ENCODE results near the gene ZRANB3. TPM values are rescaled to one million over a fixed set of nuclear protein-coding genes. Genes with fewer than 3 reads are reported as not detected.

The ZRANB3 gene
- total RNA-seq, 1 donor from 2014 or later: 8.5 TPM

DNA sequence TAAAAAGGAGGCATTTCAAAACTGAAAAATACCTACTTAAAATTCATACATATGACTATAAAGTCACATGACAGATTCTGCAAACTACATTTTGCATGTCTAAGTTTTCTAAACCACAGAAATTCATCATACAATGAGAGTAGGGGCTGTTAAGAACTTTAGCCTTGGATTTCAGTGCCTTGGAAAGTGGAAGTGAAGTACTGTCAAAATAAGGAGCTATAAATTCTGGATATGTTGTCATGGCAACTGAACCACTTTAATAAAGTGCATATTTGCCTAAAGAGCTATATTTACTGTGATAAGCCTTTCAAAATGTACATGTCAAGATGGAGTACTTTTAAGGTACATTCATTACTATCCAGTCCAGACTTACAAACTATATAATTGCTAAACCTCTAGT, 251.8 kb downstream of the ZRANB3 start:
- no peak overlapping the region for H3K4me3 ChIP-seq (ENCODE audit: low read depth, low read length)
- TF ChIP-seq, protein P1, sequence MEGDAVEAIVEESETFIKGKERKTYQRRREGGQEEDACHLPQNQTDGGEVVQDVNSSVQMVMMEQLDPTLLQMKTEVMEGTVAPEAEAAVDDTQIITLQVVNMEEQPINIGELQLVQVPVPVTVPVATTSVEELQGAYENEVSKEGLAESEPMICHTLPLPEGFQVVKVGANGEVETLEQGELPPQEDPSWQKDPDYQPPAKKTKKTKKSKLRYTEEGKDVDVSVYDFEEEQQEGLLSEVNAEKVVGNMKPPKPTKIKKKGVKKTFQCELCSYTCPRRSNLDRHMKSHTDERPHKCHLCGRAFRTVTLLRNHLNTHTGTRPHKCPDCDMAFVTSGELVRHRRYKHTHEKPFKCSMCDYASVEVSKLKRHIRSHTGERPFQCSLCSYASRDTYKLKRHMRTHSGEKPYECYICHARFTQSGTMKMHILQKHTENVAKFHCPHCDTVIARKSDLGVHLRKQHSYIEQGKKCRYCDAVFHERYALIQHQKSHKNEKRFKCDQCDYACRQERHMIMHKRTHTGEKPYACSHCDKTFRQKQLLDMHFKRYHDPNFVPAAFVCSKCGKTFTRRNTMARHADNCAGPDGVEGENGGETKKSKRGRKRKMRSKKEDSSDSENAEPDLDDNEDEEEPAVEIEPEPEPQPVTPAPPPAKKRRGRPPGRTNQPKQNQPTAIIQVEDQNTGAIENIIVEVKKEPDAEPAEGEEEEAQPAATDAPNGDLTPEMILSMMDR (IDR thresholded peaks at IDR 0.05; ENCODE audit: insufficient read depth, low read length, poor library complexity, severe bottlenecking): no peak
- H3K27me3 ChIP-seq (ENCODE audit: control insufficient read depth, insufficient read depth, low read length): no peaks in the 10 kb centered on the region

DNA sequence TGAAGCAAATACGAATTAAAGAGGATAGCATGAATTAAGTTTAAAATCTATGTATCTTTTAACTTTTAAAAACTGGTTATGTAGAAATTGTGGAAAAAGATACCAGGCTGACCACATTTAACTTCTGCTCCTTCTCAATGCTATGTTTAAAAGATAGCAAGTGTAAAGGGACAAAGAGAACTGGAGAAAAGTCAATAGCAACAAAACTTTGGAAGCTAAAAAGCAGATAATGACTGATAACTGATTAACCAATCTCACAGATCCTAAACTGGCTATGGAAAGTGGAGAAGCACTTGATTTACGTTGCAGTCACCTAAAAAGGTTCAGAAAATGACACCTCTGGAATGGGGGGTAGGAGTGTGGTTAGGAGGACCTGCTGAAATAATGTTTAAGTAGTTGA, 254.5 kb downstream of the ZRANB3 start:
- H3K36me3 ChIP-seq (ENCODE audit: control insufficient read depth, insufficient read depth, low read length): no peaks in the 10 kb centered on the region
- TF ChIP-seq, protein P1 (IDR thresholded peaks at IDR 0.05; ENCODE audit: insufficient read depth, low read length, poor library complexity, severe bottlenecking): no peak
- H3K4me3 ChIP-seq (ENCODE audit: low read depth, low read length): no peak overlapping the region
- H3K27me3 ChIP-seq (ENCODE audit: control insufficient read depth, insufficient read depth, low read length): no peaks in the 10 kb centered on the region
- no peak for DNase-seq (ENCODE audit: low read depth)

More for the DNA sequence above, 251.8 kb downstream of the ZRANB3 start:
- H3K36me3 ChIP-seq (ENCODE audit: control insufficient read depth, insufficient read depth, low read length): no peaks in the 10 kb centered on the region
- no peak for DNase-seq (ENCODE audit: low read depth)

DNA sequence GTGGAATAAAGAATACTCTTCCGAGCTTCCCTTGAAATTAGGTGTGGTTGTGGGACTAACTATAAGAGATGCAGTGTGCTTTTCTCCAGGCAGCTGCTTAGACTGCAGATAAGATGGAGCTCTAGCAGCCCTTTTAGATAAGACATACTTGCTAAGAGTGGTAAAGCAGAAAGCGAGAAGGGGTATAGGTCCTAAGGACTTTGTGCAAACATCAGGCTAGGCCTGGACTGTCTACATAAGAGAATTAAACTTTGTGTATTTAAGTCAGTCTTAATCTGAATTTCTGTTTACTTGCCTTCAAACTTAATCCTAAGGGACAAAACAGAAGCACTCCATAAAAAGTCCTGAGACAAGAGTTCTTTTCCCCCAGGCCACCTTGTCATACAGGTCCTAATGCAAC, 260.0 kb downstream of the ZRANB3 start:
- TF ChIP-seq, protein P1 (IDR thresholded peaks at IDR 0.05; ENCODE audit: insufficient read depth, low read length, poor library complexity, severe bottlenecking): no peak
- no peak for DNase-seq (ENCODE audit: low read depth)
- H3K27me3 ChIP-seq (ENCODE audit: control insufficient read depth, insufficient read depth, low read length): no peaks in the 10 kb centered on the region
- no peak overlapping the region for H3K4me3 ChIP-seq (ENCODE audit: low read depth, low read length)
- no peaks in the 10 kb centered on the region for H3K36me3 ChIP-seq (ENCODE audit: control insufficient read depth, insufficient read depth, low read length)

DNA sequence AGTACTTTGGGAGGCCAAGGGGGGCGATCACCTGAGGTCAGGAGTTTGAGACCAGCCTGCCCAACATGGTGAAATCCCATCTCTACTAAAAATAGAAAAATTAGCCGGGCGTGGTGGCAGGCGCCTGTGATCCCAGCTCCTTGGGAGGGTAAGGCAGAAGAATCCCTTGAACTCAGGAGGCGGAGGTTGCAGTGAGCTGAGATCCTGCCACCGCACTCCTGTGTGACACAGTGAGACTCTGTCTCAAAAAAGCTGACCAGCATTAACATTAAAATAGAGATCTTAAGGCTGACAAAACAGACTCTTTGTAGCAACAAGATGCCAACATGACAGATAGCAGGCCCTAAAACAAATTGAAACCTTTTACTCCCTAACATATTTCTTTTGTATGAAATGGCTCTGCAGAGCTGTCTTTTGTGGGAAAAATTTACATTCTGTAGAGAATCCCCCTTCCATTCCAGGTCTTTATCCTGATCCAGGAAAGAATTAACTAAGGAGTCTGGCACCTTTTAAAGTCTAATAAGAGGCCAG, 265.0 kb downstream of the ZRANB3 start:
- DNase-seq (ENCODE audit: low read depth): no peak

DNA sequence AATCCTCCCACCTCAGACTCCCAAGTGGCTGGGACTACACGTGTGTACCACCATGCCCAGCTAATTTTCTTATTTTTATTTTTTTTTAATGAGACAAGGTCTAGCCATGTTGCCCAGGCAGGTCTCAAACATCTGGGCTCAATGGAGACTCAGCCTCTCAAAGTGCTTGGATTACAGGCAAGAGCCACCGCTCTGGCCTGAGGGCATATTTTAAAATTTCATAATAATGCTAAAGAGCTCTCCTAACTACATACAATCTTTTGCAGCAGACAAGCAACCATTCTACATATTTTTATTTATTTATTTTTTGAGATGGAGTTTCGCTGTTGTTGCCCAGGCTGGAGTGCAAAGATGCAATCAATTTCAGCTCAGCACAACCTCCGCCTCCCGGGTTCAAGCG, 271.9 kb downstream of the ZRANB3 start:
- TF ChIP-seq, protein P1 (IDR thresholded peaks at IDR 0.05; ENCODE audit: insufficient read depth, low read length, poor library complexity, severe bottlenecking): no peak
- Histone ChIP-seq H3K27me3 (ENCODE audit: control insufficient read depth, insufficient read depth, low read length) (no peaks in the 10 kb centered on the region), H3K4me3 (ENCODE audit: low read depth, low read length) (no peak overlapping the region), H3K36me3 (ENCODE audit: control insufficient read depth, insufficient read depth, low read length) (no peaks in the 10 kb centered on the region)
- no peak for DNase-seq (ENCODE audit: low read depth)

More for the DNA sequence above, 265.0 kb downstream of the ZRANB3 start:
- Histone ChIP-seq H3K36me3 (ENCODE audit: control insufficient read depth, insufficient read depth, low read length) (no peaks in the 10 kb centered on the region), H3K27me3 (ENCODE audit: control insufficient read depth, insufficient read depth, low read length) (no peaks in the 10 kb centered on the region), H3K4me3 (ENCODE audit: low read depth, low read length) (no peak overlapping the region)
- TF ChIP-seq, protein P1 (IDR thresholded peaks at IDR 0.05; ENCODE audit: insufficient read depth, low read length, poor library complexity, severe bottlenecking): no peak

DNA sequence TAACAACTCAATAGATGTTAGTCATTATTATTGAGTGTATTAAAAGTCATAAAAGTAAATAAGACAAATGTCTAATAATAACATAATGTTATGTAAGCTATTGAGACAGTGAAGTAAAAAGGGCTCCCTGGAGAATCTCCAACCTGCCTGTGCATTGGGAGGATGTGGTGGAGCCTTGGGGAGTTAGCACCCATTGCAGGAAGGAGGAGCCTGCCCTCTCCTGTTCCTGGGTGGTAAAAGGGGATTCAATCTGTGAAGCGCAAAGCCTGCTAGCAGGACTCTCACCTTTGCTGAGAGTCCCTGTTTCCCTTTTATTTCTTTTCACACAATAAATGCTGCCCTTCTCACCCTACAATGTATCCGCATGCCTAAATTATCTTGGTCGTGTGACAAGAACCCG, 272.8 kb downstream of the ZRANB3 start:
- no peaks in the 10 kb centered on the region for H3K36me3 ChIP-seq (ENCODE audit: control insufficient read depth, insufficient read depth, low read length)
- no peaks in the 10 kb centered on the region for H3K27me3 ChIP-seq (ENCODE audit: control insufficient read depth, insufficient read depth, low read length)
- no peak overlapping the region for H3K4me3 ChIP-seq (ENCODE audit: low read depth, low read length)
- no peak for DNase-seq (ENCODE audit: low read depth)
- TF ChIP-seq, protein P1 (IDR thresholded peaks at IDR 0.05; ENCODE audit: insufficient read depth, low read length, poor library complexity, severe bottlenecking): no peak
